SJSA1 (cell line): Measurements from ENCODE around the gene LCOR. TPM values are rescaled to one million over a fixed set of nuclear protein-coding genes. Genes with fewer than 3 reads are reported as not detected.

ENCODE experiments used
- DNase-seq, 2 experiments: peaks; one replicate each; pipeline ENCODE4 v3.0.0-alpha.2; 2015 to 2020; ENCODE audit warnings: low spot score in 2 of 2, low read depth in 1 of 2
- H3K27ac ChIP-seq: fragments of 250-450 bp; sonication (Bioruptor Pico); 2 replicates; pipeline ENCODE4 v1.5.1; 2020; ENCODE audit warnings: mild to moderate bottlenecking, moderate library complexity
- H3K27me3 ChIP-seq: fragments of 250-450 bp; sonication (Bioruptor Pico); replicated peaks from 2 replicates; pipeline ENCODE4 v1.5.1; 2020; ENCODE audit warnings: mild to moderate bottlenecking, moderate library complexity
- H3K36me3 ChIP-seq: fragments of 250-450 bp; sonication (Bioruptor Pico); 2 replicates; pipeline ENCODE4 v1.5.1; 2020; ENCODE audit warnings: mild to moderate bottlenecking
- H3K4me1 ChIP-seq: fragments of 250-450 bp; sonication (Bioruptor Pico); replicated peaks from 2 replicates; pipeline ENCODE4 v1.6.1; 2021; ENCODE audit warnings: mild to moderate bottlenecking
- H3K4me3 ChIP-seq: fragments of 250-450 bp; sonication (Bioruptor Pico); 2 replicates; pipeline ENCODE4 v1.5.1; 2020; ENCODE audit warnings: mild to moderate bottlenecking
- H3K9me3 ChIP-seq: fragments of 250-450 bp; sonication (Bioruptor Pico); replicated peaks from 2 replicates; pipeline ENCODE4 v1.5.1; 2020; ENCODE audit warnings: mild to moderate bottlenecking
- total RNA-seq: library from RNA; depleted of rRNA; stranded (reverse); fragments of >200 nt; shearing (Covaris generic); gene quantifications from 2 replicates; pipeline ENCODE4 v1.2.3, GENCODE V29; 2014

LCOR gene
- total RNA-seq, 1 experiment from 2014 or later: 15.5 TPM

- no peak for DNase-seq
- Histone ChIP-seq H3K27ac (no peak overlapping the region), H3K4me1 (no peaks in the 10 kb centered on the region), H3K9me3 (no peaks in the 10 kb centered on the region), H3K27me3 (no peaks in the 10 kb centered on the region), H3K36me3 (peaks cover 23% of the 10 kb centered on the region), H3K4me3 (no peak overlapping the region)
Measured at GRCh38 chr10:96951954-96952353, 119.9 kb downstream of the LCOR start.

- H3K9me3 ChIP-seq: no peaks in the 10 kb centered on the region
- H3K4me1 ChIP-seq: 0 out of 2 replicates have a peak, but pooled peaks cover 5% of the 10 kb centered on the region
- H3K27me3 ChIP-seq: no peaks in the 10 kb centered on the region
- H3K4me3 ChIP-seq: no peak overlapping the region
- DNase-seq: no peak
- H3K36me3 ChIP-seq: peaks cover 23% of the 10 kb centered on the region
- no peak overlapping the region for H3K27ac ChIP-seq
Measured at GRCh38 chr10:96955794-96956193, 123.7 kb downstream of the LCOR start.

GRCh38 chr10:96958071-96958470, 126.0 kb downstream of the LCOR start:
- Histone ChIP-seq H3K4me1 (0 out of 2 replicates have a peak, but pooled peaks cover 5% of the 10 kb centered on the region), H3K4me3 (no peak overlapping the region), H3K9me3 (no peaks in the 10 kb centered on the region), H3K27me3 (no peaks in the 10 kb centered on the region), H3K36me3 (peaks cover 23% of the 10 kb centered on the region), H3K27ac (no peak overlapping the region)
- no peak for DNase-seq

GRCh38 chr10:96959733-96960132, 127.6 kb downstream of the LCOR start:
- no peak overlapping the region for H3K27ac ChIP-seq
- no peak for DNase-seq
- H3K27me3 ChIP-seq: no peaks in the 10 kb centered on the region
- no peak overlapping the region for H3K4me3 ChIP-seq
- 0 out of 2 replicates have a peak, but pooled peaks cover 5% of the 10 kb centered on the region for H3K4me1 ChIP-seq
- H3K36me3 ChIP-seq: peaks cover 18% of the 10 kb centered on the region
- H3K9me3 ChIP-seq: no peaks in the 10 kb centered on the region

- Histone ChIP-seq H3K4me1 (0 out of 2 replicates have a peak, but pooled peaks cover 5% of the 10 kb centered on the region), H3K9me3 (no peaks in the 10 kb centered on the region), H3K27me3 (no peaks in the 10 kb centered on the region), H3K36me3 (peaks cover 7% of the 10 kb centered on the region), H3K4me3 (no peak overlapping the region), H3K27ac (no peak overlapping the region)
- DNase-seq: no peak
Measured at GRCh38 chr10:96960872-96961271, 128.8 kb downstream of the LCOR start.

- H3K27me3 ChIP-seq: no peaks in the 10 kb centered on the region
- H3K4me1 ChIP-seq: peaks cover 22% of the 10 kb centered on the region
- H3K4me3 ChIP-seq: no peak overlapping the region
Measured at GRCh38 chr10:96964131-96964530, 132.0 kb downstream of the LCOR start.

GRCh38 chr10:96967847-96968246, 135.7 kb downstream of the LCOR start:
- Histone ChIP-seq H3K36me3 (no peaks in the 10 kb centered on the region; the same call in 1 of the 2 replicates), H3K9me3 (no peaks in the 10 kb centered on the region), H3K4me3 (no peak overlapping the region), H3K4me1 (peaks cover 17% of the 10 kb centered on the region), H3K27ac (no peak overlapping the region), H3K27me3 (no peaks in the 10 kb centered on the region)
- DNase-seq: peak in 1 of 2 experiments; percentile 21

More at GRCh38 chr10:96964131-96964530, 132.0 kb downstream of the LCOR start:
- Histone ChIP-seq H3K9me3 (no peaks in the 10 kb centered on the region), H3K27ac (no peak overlapping the region), H3K36me3 (no peaks in the 10 kb centered on the region)
- no peak for DNase-seq

GRCh38 chr10:96968682-96969423, 136.8 kb downstream of the LCOR start:
- H3K36me3 ChIP-seq: no peaks in the 10 kb centered on the region; the same call in 1 of the 2 replicates
- no peaks in the 10 kb centered on the region for H3K9me3 ChIP-seq
- DNase-seq: no peak
- peaks cover 17% of the 10 kb centered on the region for H3K4me1 ChIP-seq
- no peak overlapping the region for H3K4me3 ChIP-seq
- H3K27me3 ChIP-seq: no peaks in the 10 kb centered on the region
- no peak overlapping the region for H3K27ac ChIP-seq

- Histone ChIP-seq H3K36me3 (no peaks in the 10 kb centered on the region; the same call in 1 of the 2 replicates), H3K9me3 (no peaks in the 10 kb centered on the region), H3K27ac (no peak overlapping the region), H3K4me1 (peaks cover 17% of the 10 kb centered on the region), H3K27me3 (no peaks in the 10 kb centered on the region), H3K4me3 (no peak overlapping the region)
- DNase-seq: no peak
Measured at GRCh38 chr10:96971324-96971723, 139.2 kb downstream of the LCOR start.

GRCh38 chr10:96972264-96972663, 140.2 kb downstream of the LCOR start:
- DNase-seq: no peak
- no peak overlapping the region for H3K4me3 ChIP-seq
- H3K36me3 ChIP-seq: no peaks in the 10 kb centered on the region; the same call in 1 of the 2 replicates
- peaks cover 15% of the 10 kb centered on the region for H3K4me1 ChIP-seq
- H3K27ac ChIP-seq: no peak overlapping the region
- no peaks in the 10 kb centered on the region for H3K9me3 ChIP-seq
- H3K27me3 ChIP-seq: no peaks in the 10 kb centered on the region

GRCh38 chr10:96973809-96974747, 142.0 kb downstream of the LCOR start:
- H3K4me3 ChIP-seq: no peak overlapping the region
- H3K4me1 ChIP-seq: 0 out of 2 replicates have a peak, but pooled peaks cover under 1% of the 10 kb centered on the region
- no peaks in the 10 kb centered on the region for H3K27me3 ChIP-seq
- no peaks in the 10 kb centered on the region for H3K9me3 ChIP-seq
- H3K36me3 ChIP-seq: no peaks in the 10 kb centered on the region; the same call in 1 of the 2 replicates
- DNase-seq: no peak
- H3K27ac ChIP-seq: no peak overlapping the region

GRCh38 chr10:96975136-96975535, 143.0 kb downstream of the LCOR start:
- Histone ChIP-seq H3K27me3 (no peaks in the 10 kb centered on the region), H3K4me3 (no peak overlapping the region), H3K4me1 (no peaks in the 10 kb centered on the region), H3K36me3 (no peaks in the 10 kb centered on the region; the same call in 1 of the 2 replicates), H3K27ac (no peak overlapping the region), H3K9me3 (no peaks in the 10 kb centered on the region)
- no peak for DNase-seq

GRCh38 chr10:96978621-96979154, 146.6 kb downstream of the LCOR start:
- no peaks in the 10 kb centered on the region for H3K9me3 ChIP-seq
- DNase-seq: no peak
- no peaks in the 10 kb centered on the region for H3K27me3 ChIP-seq
- peaks cover 18% of the 10 kb centered on the region for H3K36me3 ChIP-seq
- no peak overlapping the region for H3K4me3 ChIP-seq
- H3K4me1 ChIP-seq: no peaks in the 10 kb centered on the region
- H3K27ac ChIP-seq: no peak overlapping the region
